Measurements from ENCODE around the gene FAM53A.

- TF ChIP-seq CTCF (conservative IDR thresholded peaks at IDR 0.05 in 1 of 2, IDR thresholded peaks at IDR 0.05 in 1 of 2; ENCODE audit: low read depth in 1 of 2, low read length in 2 of 2) (no peak), EZH2 (IDR thresholded peaks at IDR 0.05; ENCODE audit: low read length, missing control alignments) (no peak)
Measured at GRCh38 chr4:1714303-1715001, 30.3 kb upstream of the FAM53A start.

Measured in fibroblast of lung (primary cell).